Mesenchymal stem cell (in vitro differentiated cells and primary cell): ENCODE measurements around the gene OR2T27.

Source experiments
- DNase-seq: peaks from one replicate; pipeline ENCODE4 v3.0.0-alpha.2; 2013
- H2AFZ ChIP-seq: one replicate; pipeline ENCODE4 v1.6.1; 2013; ENCODE audit warnings: low read depth, mild to moderate bottlenecking, control low read depth, inconsistent platforms, low read length, moderate library complexity
- H2AK5ac ChIP-seq: 2 replicates; pipeline ENCODE4 v1.6.1; 2013; ENCODE audit warnings: low read length, moderate library complexity, mild to moderate bottlenecking, inconsistent platforms; ENCODE audit not compliant: severe bottlenecking
- H2BK120ac ChIP-seq: one replicate; pipeline ENCODE4 v1.6.1; 2013; ENCODE audit warnings: low read depth, mild to moderate bottlenecking, inconsistent platforms, low read length, moderate library complexity
- H2BK12ac ChIP-seq, 2 experiments: one replicate each; pipeline ENCODE4 v1.6.1; 2013; ENCODE audit warnings: inconsistent platforms in 2 of 2, low read length in 2 of 2, mild to moderate bottlenecking in 2 of 2, moderate library complexity in 2 of 2, control low read depth in 1 of 2
- H2BK15ac ChIP-seq: one replicate; pipeline ENCODE4 v1.6.1; 2013; ENCODE audit warnings: mild to moderate bottlenecking, low read depth, inconsistent platforms; ENCODE audit not compliant: poor library complexity, severe bottlenecking
- H2BK5ac ChIP-seq: 2 replicates; pipeline ENCODE4 v1.6.1; 2013; ENCODE audit warnings: low read depth, mild to moderate bottlenecking, low read length, control low read depth, inconsistent platforms; ENCODE audit not compliant: poor library complexity, severe bottlenecking
- H3K14ac ChIP-seq, 2 experiments: one replicate each; pipeline ENCODE4 v1.6.1; 2013; ENCODE audit warnings: inconsistent platforms in 2 of 2, low read length in 2 of 2, control low read depth in 1 of 2, mild to moderate bottlenecking in 1 of 2, moderate library complexity in 1 of 2
- H3K18ac ChIP-seq, 2 experiments: one replicate each; pipeline ENCODE4 v1.6.1; 2013; ENCODE audit warnings: inconsistent platforms in 2 of 2, low read length in 2 of 2, control low read depth in 1 of 2, low read depth in 1 of 2, mild to moderate bottlenecking in 1 of 2
- H3K23ac ChIP-seq, 2 experiments: one replicate each; pipeline ENCODE4 v1.6.1; 2013; ENCODE audit warnings: inconsistent platforms in 2 of 2, low read length in 2 of 2, mild to moderate bottlenecking in 2 of 2, moderate library complexity in 2 of 2, control low read depth in 1 of 2
- H3K27ac ChIP-seq: 2 replicates; pipeline ENCODE4 v1.5.1; 2013; ENCODE audit warnings: mild to moderate bottlenecking, moderate library complexity, low read length, control low read depth, inconsistent platforms; ENCODE audit not compliant: poor library complexity, severe bottlenecking
- H3K27me3 ChIP-seq, 2 experiments: 2 replicates each; pipeline versions ENCODE4 v1.6.1 to v1.7.0; 2013; ENCODE audit warnings: low read length in 2 of 2, mild to moderate bottlenecking in 2 of 2, moderate library complexity in 2 of 2, control low read depth in 1 of 2, inconsistent platforms in 1 of 2; ENCODE audit not compliant: control insufficient read depth in 1 of 2, insufficient read depth in 1 of 2
- H3K36me3 ChIP-seq, 2 experiments: 2 replicates each; pipeline versions ENCODE4 v1.6.1 to v1.7.0; 2013; ENCODE audit warnings: low read length in 2 of 2, control low read depth in 1 of 2, inconsistent platforms in 1 of 2, low read depth in 1 of 2, mild to moderate bottlenecking in 1 of 2; ENCODE audit not compliant: insufficient read depth in 2 of 2, control insufficient read depth in 1 of 2
- H3K4ac ChIP-seq, 2 experiments: one replicate each; pipeline ENCODE4 v1.6.1; 2013; ENCODE audit warnings: inconsistent platforms in 2 of 2, low read length in 2 of 2, mild to moderate bottlenecking in 2 of 2, moderate library complexity in 2 of 2, control low read depth in 1 of 2, low read depth in 1 of 2
- H3K4me1 ChIP-seq: 2 replicates; pipeline ENCODE4 v1.6.1; 2013; ENCODE audit warnings: low read depth, low read length, control low read depth; ENCODE audit not compliant: control insufficient read depth, insufficient read depth
- H3K4me2 ChIP-seq: 2 replicates; pipeline ENCODE4 v1.6.1; 2013; ENCODE audit warnings: low read length, mild to moderate bottlenecking, inconsistent platforms; ENCODE audit not compliant: poor library complexity, severe bottlenecking
- H3K4me3 ChIP-seq, 2 experiments: 2 replicates each; pipeline versions ENCODE4 v1.5.1 to v1.7.0; 2013; ENCODE audit warnings: low read length in 2 of 2, mild to moderate bottlenecking in 2 of 2, control low read depth in 1 of 2, low read depth in 1 of 2; ENCODE audit not compliant: insufficient read depth in 1 of 2
- H3K79me1 ChIP-seq: replicated peaks from 2 replicates; pipeline ENCODE4 v1.6.1; 2013; ENCODE audit warnings: mild to moderate bottlenecking, control low read depth, low read length, inconsistent platforms; ENCODE audit not compliant: poor library complexity, severe bottlenecking
- H3K9ac ChIP-seq: 2 replicates; pipeline ENCODE4 v1.7.0; 2013; ENCODE audit warnings: mild to moderate bottlenecking, low read length, moderate library complexity
- H3K9me3 ChIP-seq: 2 replicates; pipeline ENCODE4 v1.7.0; 2013; ENCODE audit warnings: mild to moderate bottlenecking, low read length; ENCODE audit not compliant: control insufficient read depth
- H4K8ac ChIP-seq: one replicate; pipeline ENCODE4 v1.6.1; 2013; ENCODE audit warnings: inconsistent platforms, mild to moderate bottlenecking, low read length, moderate library complexity
- H4K91ac ChIP-seq: one replicate; pipeline ENCODE4 v1.6.1; 2013; ENCODE audit warnings: mild to moderate bottlenecking, low read length, inconsistent platforms
- WGBS: methylation state at CpG from one replicate; pipeline ENCODE4 v1.1.7; 2013; ENCODE audit warnings: mixed read lengths; 5-methylcytosine and 5-hydroxymethylcytosine counted together

OR2T27 gene

DNA sequence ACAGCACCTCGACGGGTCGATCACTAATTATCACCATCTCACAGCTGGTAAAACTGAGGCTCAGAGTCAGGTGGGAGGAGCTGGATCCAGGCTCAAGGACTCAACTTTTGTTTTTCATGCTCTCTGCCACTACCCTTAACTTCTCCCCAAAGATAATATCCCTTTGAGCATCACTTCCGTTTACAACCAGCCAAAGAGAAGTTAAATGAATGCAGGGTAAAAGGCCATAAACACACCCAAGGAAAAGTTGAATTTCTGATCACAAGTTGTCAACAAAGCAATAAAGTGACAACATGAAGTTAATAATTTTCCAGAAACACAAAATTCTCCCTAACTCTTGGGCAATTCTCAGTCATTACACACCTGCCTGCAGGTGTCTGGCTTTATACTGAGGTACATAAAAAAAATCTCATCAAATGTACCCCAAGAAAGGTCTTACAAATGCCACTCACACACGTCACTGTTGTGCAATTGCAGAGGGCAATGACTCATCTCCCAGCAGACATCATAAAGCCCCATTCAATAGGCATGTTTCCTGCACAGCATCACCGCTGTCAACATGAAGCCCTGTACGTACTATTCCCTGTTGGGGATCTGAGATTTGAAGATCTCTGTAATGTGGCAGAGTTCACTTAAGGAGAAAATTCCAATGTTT is 23.8 kb downstream of the OR2T27 start:
- Histone ChIP-seq H3K36me3 (no peaks in the 10 kb centered on the region), H3K79me1 (no peaks in the 10 kb centered on the region), H2BK12ac (no peak overlapping the region), H2BK120ac (no peak overlapping the region), H3K4me2 (no peak overlapping the region), H3K27ac (no peak overlapping the region), H3K23ac (no peak overlapping the region), H2AFZ (no peak overlapping the region), H3K4me3 (no peak overlapping the region), H3K18ac (no peak overlapping the region), H2BK5ac (no peak overlapping the region), H4K91ac (no peak overlapping the region), H3K27me3 (no peaks in the 10 kb centered on the region), H2AK5ac (no peak overlapping the region), H3K9me3 (no peaks in the 10 kb centered on the region), H4K8ac (no peak overlapping the region), H3K4me1 (peaks cover 1% of the 10 kb centered on the region), H3K9ac (no peak overlapping the region), H3K14ac (no peak overlapping the region), H3K4ac (no peak overlapping the region), H2BK15ac (no peak overlapping the region)
- 80% methylated on average over 5 of the region's 7 CpGs for WGBS
- no peak for DNase-seq

GRCh38 chr1:248630551-248630950 is 24.8 kb downstream of the OR2T27 start:
- H3K18ac ChIP-seq: no peak overlapping the region
- no peak overlapping the region for H2BK15ac ChIP-seq
- no peak overlapping the region for H2BK12ac ChIP-seq
- no peak overlapping the region for H3K4me2 ChIP-seq
- H4K91ac ChIP-seq: no peak overlapping the region
- no peak overlapping the region for H3K27ac ChIP-seq
- no peak overlapping the region for H4K8ac ChIP-seq
- H3K4ac ChIP-seq: no peak overlapping the region
- no peak overlapping the region for H2BK120ac ChIP-seq
- no peak overlapping the region for H2AFZ ChIP-seq
- no peak overlapping the region for H3K4me3 ChIP-seq
- no peak for DNase-seq
- no peaks in the 10 kb centered on the region for H3K79me1 ChIP-seq
- H2AK5ac ChIP-seq: no peak overlapping the region
- H3K23ac ChIP-seq: no peak overlapping the region
- H3K4me1 ChIP-seq: peaks cover 1% of the 10 kb centered on the region
- H3K14ac ChIP-seq: no peak overlapping the region
- 59% methylated on average over 1 of the region's 2 CpGs for WGBS
- no peaks in the 10 kb centered on the region for H3K36me3 ChIP-seq
- no peak overlapping the region for H3K9ac ChIP-seq
- H3K9me3 ChIP-seq: no peaks in the 10 kb centered on the region
- no peaks in the 10 kb centered on the region for H3K27me3 ChIP-seq
- H2BK5ac ChIP-seq: no peak overlapping the region

DNA sequence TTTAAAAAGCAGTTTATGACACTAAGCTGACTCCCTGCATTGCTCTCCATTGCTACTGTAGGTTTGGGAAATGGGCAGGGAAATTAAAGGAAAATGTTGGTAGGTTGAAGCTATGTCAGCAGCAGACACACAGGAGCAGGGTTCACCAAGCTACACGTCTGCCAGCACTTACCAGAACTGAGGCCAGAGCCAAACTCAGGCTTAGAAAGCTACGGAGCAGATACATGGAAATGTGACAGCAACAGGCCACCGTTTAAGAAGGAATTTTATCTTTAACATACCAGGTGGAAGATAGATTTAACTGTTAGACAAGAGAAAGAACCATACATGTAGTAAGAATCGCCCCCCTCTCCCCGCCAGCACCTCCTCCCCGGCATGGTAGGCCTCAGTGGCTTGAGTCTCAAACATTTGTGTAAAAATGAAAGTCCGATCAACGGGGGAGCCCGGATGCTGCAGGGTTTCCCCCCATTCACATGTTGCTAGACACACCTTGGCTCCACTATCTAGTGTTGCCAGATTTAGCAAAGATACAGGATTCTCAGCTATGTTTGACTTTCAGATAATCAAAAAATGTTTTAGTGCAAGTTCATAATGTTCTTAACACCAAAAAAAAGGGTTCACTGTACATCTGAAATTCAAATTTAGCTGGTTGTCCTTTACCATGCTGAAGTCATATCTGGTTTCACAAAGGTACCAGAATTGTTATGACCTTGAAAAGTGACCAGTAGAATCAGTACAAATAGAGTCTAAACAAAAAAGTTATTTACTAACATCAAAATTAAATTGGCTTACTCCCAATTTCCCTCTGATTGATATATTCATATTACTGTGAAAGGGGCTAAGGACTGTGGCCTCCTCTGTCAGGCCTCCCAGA is 27.1 kb downstream of the OR2T27 start:
- no peak overlapping the region for H2BK5ac ChIP-seq
- no peak overlapping the region for H2AK5ac ChIP-seq
- no peak overlapping the region for H2BK15ac ChIP-seq
- H2BK12ac ChIP-seq: no peak overlapping the region
- no peak overlapping the region for H2AFZ ChIP-seq
- no peak overlapping the region for H4K91ac ChIP-seq
- no peak overlapping the region for H3K14ac ChIP-seq
- no peak overlapping the region for H3K9ac ChIP-seq
- peaks cover 1% of the 10 kb centered on the region for H3K4me1 ChIP-seq
- no peak overlapping the region for H3K4me3 ChIP-seq
- H3K27ac ChIP-seq: no peak overlapping the region
- whole genome bisulfite sequencing: 78% methylated on average over 7 of the region's 9 CpGs
- DNase-seq: no peak
- no peak overlapping the region for H4K8ac ChIP-seq
- no peaks in the 10 kb centered on the region for H3K9me3 ChIP-seq
- H3K36me3 ChIP-seq: no peaks in the 10 kb centered on the region
- H3K4me2 ChIP-seq: no peak overlapping the region
- no peak overlapping the region for H3K23ac ChIP-seq
- no peaks in the 10 kb centered on the region for H3K27me3 ChIP-seq
- no peak overlapping the region for H3K18ac ChIP-seq
- no peak overlapping the region for H3K4ac ChIP-seq
- no peaks in the 10 kb centered on the region for H3K79me1 ChIP-seq
- no peak overlapping the region for H2BK120ac ChIP-seq

DNA sequence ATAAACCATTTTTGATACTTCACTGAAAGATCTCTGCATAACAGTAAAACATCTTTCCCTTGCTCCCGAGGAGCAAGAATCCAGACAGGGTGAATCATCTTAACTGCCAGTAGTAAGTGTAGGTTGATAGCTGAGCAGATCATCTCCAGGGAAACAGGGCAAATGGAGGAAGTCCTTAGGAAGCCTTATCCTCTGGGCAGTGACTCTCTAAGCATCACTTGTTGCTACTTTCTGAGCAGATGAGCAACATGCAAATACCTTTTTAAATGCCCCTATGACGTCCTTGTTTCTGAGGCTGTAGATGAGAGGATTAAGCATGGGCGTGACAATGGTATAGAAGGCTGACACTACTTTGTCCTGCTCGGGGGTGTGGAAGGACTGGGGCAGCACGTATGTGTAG is 29.4 kb downstream of the OR2T27 start:
- Histone ChIP-seq H3K9me3 (no peaks in the 10 kb centered on the region), H3K18ac (no peak overlapping the region), H3K14ac (no peak overlapping the region), H4K8ac (no peak overlapping the region), H4K91ac (no peak overlapping the region), H2BK15ac (no peak overlapping the region), H3K79me1 (no peaks in the 10 kb centered on the region), H3K4ac (no peak overlapping the region), H3K4me3 (no peak overlapping the region), H3K27me3 (no peaks in the 10 kb centered on the region), H3K23ac (no peak overlapping the region), H3K27ac (no peak overlapping the region), H3K4me1 (peaks cover 1% of the 10 kb centered on the region), H2BK12ac (no peak overlapping the region), H3K4me2 (no peak overlapping the region), H3K36me3 (no peaks in the 10 kb centered on the region), H2AK5ac (no peak overlapping the region), H2AFZ (no peak overlapping the region), H3K9ac (no peak overlapping the region), H2BK5ac (no peak overlapping the region), H2BK120ac (no peak overlapping the region)
- 52% methylated on average over 5 of the region's 5 CpGs for WGBS
- DNase-seq: no peak
